H1 (cell line): ENCODE data around the gene C9orf43.

Experiments
- TF ChIP-seq, protein P1 (sequence below): IDR thresholded peaks from 2 replicates; pipeline ENCODE4 v1.6.1; 2012; ENCODE audit warnings: low read length, inconsistent platforms
- TF ChIP-seq, protein P2 (sequence below), 3 experiments: IDR thresholded peaks; 1 replicate in 2 of 3; 2 replicates in 1 of 3; pipeline versions ENCODE4 v1.5.1 to v1.6.1; 2011; ENCODE audit warnings: low read length in 3 of 3, mild to moderate bottlenecking in 3 of 3, inconsistent platforms in 2 of 3, low read depth in 1 of 3, moderate library complexity in 1 of 3; ENCODE audit not compliant: insufficient read depth in 1 of 3; ENCODE audit errors: control extremely low read depth in 1 of 3

DNA sequence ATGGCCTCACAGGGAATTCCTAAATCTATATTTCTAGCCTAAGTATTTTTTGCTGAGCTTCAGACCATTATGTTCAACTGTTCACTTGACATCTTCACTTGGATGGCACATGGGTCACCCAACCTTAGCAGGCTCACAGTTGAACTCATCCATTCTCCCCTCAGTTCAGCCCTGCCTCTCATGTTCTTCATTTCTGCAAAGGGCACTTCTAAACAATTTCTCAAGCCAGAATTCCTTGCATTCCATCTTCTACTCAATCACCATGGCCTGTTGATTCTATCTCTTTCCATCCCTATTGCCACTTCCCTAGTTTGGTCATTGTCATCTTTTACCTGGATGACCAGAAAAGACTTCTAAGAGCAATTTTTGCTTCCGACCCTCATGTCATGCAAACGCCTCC is 45.7 kb downstream of the C9orf43 start:
- TF ChIP-seq, protein P1, sequence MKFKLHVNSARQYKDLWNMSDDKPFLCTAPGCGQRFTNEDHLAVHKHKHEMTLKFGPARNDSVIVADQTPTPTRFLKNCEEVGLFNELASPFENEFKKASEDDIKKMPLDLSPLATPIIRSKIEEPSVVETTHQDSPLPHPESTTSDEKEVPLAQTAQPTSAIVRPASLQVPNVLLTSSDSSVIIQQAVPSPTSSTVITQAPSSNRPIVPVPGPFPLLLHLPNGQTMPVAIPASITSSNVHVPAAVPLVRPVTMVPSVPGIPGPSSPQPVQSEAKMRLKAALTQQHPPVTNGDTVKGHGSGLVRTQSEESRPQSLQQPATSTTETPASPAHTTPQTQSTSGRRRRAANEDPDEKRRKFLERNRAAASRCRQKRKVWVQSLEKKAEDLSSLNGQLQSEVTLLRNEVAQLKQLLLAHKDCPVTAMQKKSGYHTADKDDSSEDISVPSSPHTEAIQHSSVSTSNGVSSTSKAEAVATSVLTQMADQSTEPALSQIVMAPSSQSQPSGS: no peak
- TF ChIP-seq, protein P2, sequence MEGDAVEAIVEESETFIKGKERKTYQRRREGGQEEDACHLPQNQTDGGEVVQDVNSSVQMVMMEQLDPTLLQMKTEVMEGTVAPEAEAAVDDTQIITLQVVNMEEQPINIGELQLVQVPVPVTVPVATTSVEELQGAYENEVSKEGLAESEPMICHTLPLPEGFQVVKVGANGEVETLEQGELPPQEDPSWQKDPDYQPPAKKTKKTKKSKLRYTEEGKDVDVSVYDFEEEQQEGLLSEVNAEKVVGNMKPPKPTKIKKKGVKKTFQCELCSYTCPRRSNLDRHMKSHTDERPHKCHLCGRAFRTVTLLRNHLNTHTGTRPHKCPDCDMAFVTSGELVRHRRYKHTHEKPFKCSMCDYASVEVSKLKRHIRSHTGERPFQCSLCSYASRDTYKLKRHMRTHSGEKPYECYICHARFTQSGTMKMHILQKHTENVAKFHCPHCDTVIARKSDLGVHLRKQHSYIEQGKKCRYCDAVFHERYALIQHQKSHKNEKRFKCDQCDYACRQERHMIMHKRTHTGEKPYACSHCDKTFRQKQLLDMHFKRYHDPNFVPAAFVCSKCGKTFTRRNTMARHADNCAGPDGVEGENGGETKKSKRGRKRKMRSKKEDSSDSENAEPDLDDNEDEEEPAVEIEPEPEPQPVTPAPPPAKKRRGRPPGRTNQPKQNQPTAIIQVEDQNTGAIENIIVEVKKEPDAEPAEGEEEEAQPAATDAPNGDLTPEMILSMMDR (IDR thresholded peaks at IDR 0.05; ENCODE audit: control extremely low read depth in 1 of 3, insufficient read depth in 1 of 3, low read depth in 1 of 3, low read length in 3 of 3): no peak
